GM12878 (cell line): ENCODE data around the gene SORT1. TPM values are rescaled to one million over a fixed set of nuclear protein-coding genes. Genes with fewer than 3 reads are reported as not detected.

Experiments used
- ATAC-seq: fragments of 200-7000 bp; cut with Tn5 transposase; 3 replicates; pipeline ENCODE4 v1.9.1; 2020; ENCODE audit warnings: mild to moderate bottlenecking, moderate library complexity
- BruUV-seq: library from RNA; stranded (reverse); fragments of 400-500 nt; replicated peaks from 2 replicates; lab custom pipeline; 2021; lab: Mats Ljungman, UMichigan
- CTCF ChIA-PET: fragments of 300-600 bp; sonication (Branson Sonifier 250); formaldehyde crosslinking; extraction: SDS; loops from one replicate; lab custom pipeline; 2021; ENCODE audit warnings: inconsistent platforms; lab: Yijun Ruan, JAX
- POLR2A ChIA-PET: fragments of 350-600 bp; formaldehyde crosslinking; extraction: SDS; loops from one replicate; lab custom pipeline; 2021; ENCODE audit warnings: inconsistent platforms; lab: Charles Lee
- RAD21 ChIA-PET: fragments of 300-600 bp; sonication (Branson Sonifier 250); formaldehyde crosslinking; loops from one replicate; lab custom pipeline; 2023; ENCODE audit warnings: antibody characterized with exemption; ENCODE audit not compliant: unreplicated experiment; lab: Charles Lee
- SMC1A ChIA-PET: fragments of 300-600 bp; sonication (Branson Sonifier 250); formaldehyde crosslinking; loops from one replicate; lab custom pipeline; 2023; ENCODE audit not compliant: unreplicated experiment, uncharacterized antibody; lab: Charles Lee
- DNase-seq: peaks from one replicate; pipeline ENCODE4 v3.0.0-alpha.2; 2011; ENCODE audit warnings: low read depth, low spot score
- FAIRE-seq: peaks from 3 replicates; lab custom pipeline; 2011; peaks lifted over from hg19 to GRCh38; lab: Jason Lieb, UNC
- H2AFZ ChIP-seq: 2 replicates; pipeline ENCODE4 v1.6.0; 2011; ENCODE audit warnings: low read depth, low read length, control low read depth; ENCODE audit not compliant: control insufficient read depth
- H3K27ac ChIP-seq: 2 replicates; pipeline ENCODE4 v1.5.1; 2011; ENCODE audit warnings: control low read depth; ENCODE audit not compliant: control insufficient read depth, insufficient read depth
- H3K27me3 ChIP-seq, 2 experiments: replicated peaks in 1 of 2; 2 replicates each; pipeline versions ENCODE4 v1.6.0 to v1.6.1; 2011; ENCODE audit warnings: low read length in 1 of 2; ENCODE audit not compliant: control insufficient read depth in 2 of 2, insufficient read depth in 2 of 2
- H3K36me3 ChIP-seq, 2 experiments: 2 replicates each; pipeline ENCODE4 v1.5.1; 2011; ENCODE audit warnings: low read length in 1 of 2; ENCODE audit not compliant: control insufficient read depth in 2 of 2, insufficient read depth in 2 of 2
- H3K4me1 ChIP-seq: 2 replicates; pipeline ENCODE4 v1.6.1; 2011; ENCODE audit warnings: mild to moderate bottlenecking, low read length, moderate library complexity, mixed read lengths; ENCODE audit not compliant: control insufficient read depth, insufficient read depth
- H3K4me2 ChIP-seq: 2 replicates; pipeline ENCODE4 v1.6.0; 2011; ENCODE audit warnings: control low read depth; ENCODE audit not compliant: control insufficient read depth, insufficient read depth
- H3K4me3 ChIP-seq: fragments of 200-600 bp; sonication (generic); 2 replicates; pipeline ENCODE4 v1.5.1; 2016
- H3K79me2 ChIP-seq: 2 replicates; pipeline ENCODE4 v1.6.0; 2011; ENCODE audit warnings: low read length; ENCODE audit not compliant: control insufficient read depth, insufficient read depth
- H3K9ac ChIP-seq: 2 replicates; pipeline ENCODE4 v1.8.0; 2011; ENCODE audit warnings: low read length, control low read depth, mixed read lengths; ENCODE audit not compliant: control insufficient read depth, insufficient read depth
- H3K9me3 ChIP-seq: replicated peaks from 3 replicates; pipeline ENCODE4 v1.5.1; 2011; ENCODE audit warnings: mild to moderate bottlenecking, low read length; ENCODE audit not compliant: control insufficient read depth, insufficient read depth
- H4K20me1 ChIP-seq: 2 replicates; pipeline ENCODE4 v1.6.0; 2011; ENCODE audit not compliant: control insufficient read depth, insufficient read depth
- CREM ChIP-seq: IDR thresholded peaks from 2 replicates; pipeline ENCODE4 v1.6.1; 2014; ENCODE audit warnings: antibody characterized with exemption, low read depth
- MEF2B ChIP-seq: fragments of 450-650 bp; IDR thresholded peaks from 2 replicates; pipeline ENCODE4 v1.6.1; 2018; ENCODE audit warnings: mild to moderate bottlenecking, moderate library complexity; ENCODE audit not compliant: partially characterized antibody, poor library complexity, severe bottlenecking
- MTA2 ChIP-seq: fragments of 450-650 bp; IDR thresholded peaks from 2 replicates; pipeline ENCODE4 v1.6.1; 2016; ENCODE audit warnings: low read depth, mild to moderate bottlenecking, moderate library complexity
- MTA3 ChIP-seq: IDR thresholded peaks from 2 replicates; pipeline ENCODE4 v1.6.1; 2012; ENCODE audit warnings: low read length, inconsistent platforms, borderline replicate concordance
- MYB ChIP-seq: fragments of 150-350 bp; IDR thresholded peaks from 2 replicates; pipeline ENCODE4 v1.6.1; 2014; ENCODE audit warnings: mild to moderate bottlenecking, low read depth, low read length, borderline replicate concordance
- POLR2A ChIP-seq: IDR thresholded peaks from 2 replicates; pipeline ENCODE4 v1.6.1; 2011; ENCODE audit warnings: low read depth, mild to moderate bottlenecking, low read length
- RAD21 ChIP-seq: IDR thresholded peaks from 2 replicates; pipeline ENCODE4 v1.6.1; 2011; ENCODE audit warnings: mild to moderate bottlenecking, low read depth, low read length, moderate library complexity; ENCODE audit not compliant: insufficient read depth
- RFX5 ChIP-seq: IDR thresholded peaks from 2 replicates; pipeline ENCODE4 v1.6.1; 2011; ENCODE audit warnings: low read depth, low read length, improper control_type of control experiment
- SIN3A ChIP-seq: IDR thresholded peaks from 2 replicates; pipeline ENCODE4 v1.6.1; 2012; ENCODE audit warnings: low read depth, low read length, improper control_type of control experiment
- SMAD1 ChIP-seq: fragments of 450-650 bp; IDR thresholded peaks from 2 replicates; pipeline ENCODE4 v1.6.1; 2018; ENCODE audit warnings: mild to moderate bottlenecking, low read depth; ENCODE audit not compliant: partially characterized antibody
- SREBF2 ChIP-seq: IDR thresholded peaks from 2 replicates; pipeline ENCODE4 v1.6.1; 2012; ENCODE audit warnings: mild to moderate bottlenecking, low read length
- SUZ12 ChIP-seq: fragments of 200-600 bp; sonication (generic); IDR thresholded peaks from one replicate; pipeline ENCODE4 v1.6.1; 2018; ENCODE audit warnings: antibody characterized with exemption, mild to moderate bottlenecking; ENCODE audit not compliant: unreplicated experiment
- ZNF274 ChIP-seq: IDR thresholded peaks from one replicate; pipeline ENCODE4 v1.8.0; 2011; ENCODE audit not compliant: insufficient read length, insufficient read depth
- WGBS: methylation state at CpG from one replicate; pipeline ENCODE4 v1.1.6; 2016; ENCODE audit warnings: low lambda C conversion rate; ENCODE audit not compliant: insufficient replicate concordance, insufficient coverage; ENCODE audit errors: missing lambda C conversion rate; 5-methylcytosine and 5-hydroxymethylcytosine counted together
- in situ Hi-C: fragments of 300-500 bp; cut with MboI; formaldehyde crosslinking; loops from 9 replicates; pipeline ENCODE4 v1.14.3; 2018; ENCODE audit warnings: mixed read lengths
- intact Hi-C: fragments of 100-400 bp; cut with micrococcal nuclease; formaldehyde crosslinking; loops from one replicate; pipeline ENCODE4 v1.14.2; 2022; ENCODE audit not compliant: unreplicated experiment
- polyA plus RNA-seq, 11 experiments: library from polyadenylated mRNA; depleted of rRNA in 4 of 11; unstranded in 6 of 11; stranded (reverse) in 5 of 11; fragments of >200 nt; fragmentation: Nextera tagmentation in 4 of 11; fragmentation: Illumina TruSeq in 1 of 11; extraction: Ambion mirVana in 4 of 11; extraction: Trizol in 1 of 11; gene quantifications; 1 replicate in 1 of 11; 2 replicates in 10 of 11; pipeline versions ENCODE4 v1.2.1 to v1.2.3, GENCODE V29; 2011 to 2016; ENCODE audit warnings: inconsistent platforms in 2 of 11, missing spikeins in 2 of 11, low read depth in 1 of 11
- total RNA-seq, 4 experiments: library from RNA; depleted of rRNA in 3 of 4; stranded (reverse); fragments of >200 nt in 3 of 4; fragmentation: Illumina TruSeq in 1 of 4; extraction: Trizol in 1 of 4; gene quantifications; 2 replicates each; pipeline versions ENCODE4 v1.2.1 to v1.2.3, GENCODE V29; 2013 to 2021
- TF ChIP-seq, protein P1 (sequence below): IDR thresholded peaks from 2 replicates; pipeline ENCODE4 v1.6.1; 2012; ENCODE audit warnings: mild to moderate bottlenecking, low read depth, low read length
- TF ChIP-seq, protein P2 (sequence below): fragments of 150-350 bp; IDR thresholded peaks from 2 replicates; pipeline ENCODE4 v1.6.1; 2014; ENCODE audit warnings: mild to moderate bottlenecking, low read depth, low read length
- TF ChIP-seq, protein P3 (sequence below): fragments of 450-650 bp; conservative IDR thresholded peaks from 2 replicates; pipeline ENCODE4 v1.6.1; 2017; ENCODE audit warnings: mild to moderate bottlenecking, moderate library complexity
- TF ChIP-seq, protein P4 (sequence below): fragments of 450-650 bp; IDR thresholded peaks from 2 replicates; pipeline ENCODE4 v1.6.1; 2016; ENCODE audit warnings: mild to moderate bottlenecking

SORT1 gene
- total and polyA plus RNA-seq, 10 of the 15 experiments (the other 5 are each of a cell fraction or from before 2014, with no cell fraction given): 0.06 to 1.9 (median 0.33) TPM; not detected in 1

DNA sequence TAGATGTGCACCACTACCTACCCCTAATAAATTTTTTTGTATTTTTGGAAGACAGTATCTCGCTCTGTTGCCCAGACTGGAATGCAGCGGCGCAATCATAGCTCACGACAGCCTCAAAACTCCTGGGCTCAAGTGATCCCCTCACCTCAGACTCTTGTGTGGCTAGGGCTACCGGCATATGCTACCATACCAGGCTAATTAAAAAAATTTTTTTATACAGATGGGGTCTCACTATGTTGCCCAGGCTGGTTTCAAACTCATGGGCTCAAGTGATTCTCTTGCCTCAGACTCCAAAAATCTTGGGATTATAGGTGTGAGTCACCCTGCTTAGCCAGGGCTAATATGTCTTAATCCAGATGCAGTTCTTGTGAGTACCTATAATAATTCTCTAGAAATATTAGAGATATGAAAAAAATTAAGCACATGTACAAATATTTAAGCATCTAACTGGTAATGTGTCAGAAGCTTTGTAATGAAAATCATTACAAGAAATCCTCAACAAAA, 9.5 kb downstream of the SORT1 start:
- ChIA-PET CTCF (interaction anchor here (1.6 to 4.4 kb wide), 2 partner anchors 12 to 149 kb away, joined by 4 to 33 read pairs; no protein-coding TSS in a partner anchor), SMC1A (interaction anchor here (2.2 kb wide), 1 partner anchor 10 kb away, joined by 14 read pairs; the partner anchor contains the start of gene SORT1), RAD21 (interaction anchor here (1.4 kb wide), 1 partner anchor 10 kb away, joined by 5 read pairs; the partner anchor contains the start of gene SORT1), POLR2A (no interaction called here)
- H3K27me3 ChIP-seq: no peaks in the 10 kb centered on the region
- no peak overlapping the region for H3K4me2 ChIP-seq
- no peaks in the 10 kb centered on the region for H3K9me3 ChIP-seq
- H3K4me3 ChIP-seq: no peak overlapping the region
- no peak overlapping the region for H2AFZ ChIP-seq
- in situ Hi-C loops (no loop called here), intact Hi-C loops (no loop called here)
- H3K4me1 ChIP-seq: peaks cover 27% of the 10 kb centered on the region
- no peak for FAIRE-seq
- no peaks in the 10 kb centered on the region for H4K20me1 ChIP-seq
- H3K27ac ChIP-seq: no peak overlapping the region
- no peaks in the 10 kb centered on the region for H3K36me3 ChIP-seq
- DNase-seq: no peak
- H3K9ac ChIP-seq: no peak overlapping the region
- 81% methylated on average over 5 of the region's 5 CpGs for WGBS
- ATAC-seq: no peak
- BruUV-seq: no TSS peak
- no peaks in the 10 kb centered on the region for H3K79me2 ChIP-seq
- TF ChIP-seq RAD21 (no peak), SIN3A (no peak), MEF2B (no peak), SMAD1 (no peak), MYB (no peak), ZNF274 (no peak), POLR2A (no peak), RFX5 (no peak), SUZ12 (no peak), MTA3 (no peak), SREBF2 (no peak), CREM (no peak), MTA2 (no peak)
- TF ChIP-seq, protein P1, sequence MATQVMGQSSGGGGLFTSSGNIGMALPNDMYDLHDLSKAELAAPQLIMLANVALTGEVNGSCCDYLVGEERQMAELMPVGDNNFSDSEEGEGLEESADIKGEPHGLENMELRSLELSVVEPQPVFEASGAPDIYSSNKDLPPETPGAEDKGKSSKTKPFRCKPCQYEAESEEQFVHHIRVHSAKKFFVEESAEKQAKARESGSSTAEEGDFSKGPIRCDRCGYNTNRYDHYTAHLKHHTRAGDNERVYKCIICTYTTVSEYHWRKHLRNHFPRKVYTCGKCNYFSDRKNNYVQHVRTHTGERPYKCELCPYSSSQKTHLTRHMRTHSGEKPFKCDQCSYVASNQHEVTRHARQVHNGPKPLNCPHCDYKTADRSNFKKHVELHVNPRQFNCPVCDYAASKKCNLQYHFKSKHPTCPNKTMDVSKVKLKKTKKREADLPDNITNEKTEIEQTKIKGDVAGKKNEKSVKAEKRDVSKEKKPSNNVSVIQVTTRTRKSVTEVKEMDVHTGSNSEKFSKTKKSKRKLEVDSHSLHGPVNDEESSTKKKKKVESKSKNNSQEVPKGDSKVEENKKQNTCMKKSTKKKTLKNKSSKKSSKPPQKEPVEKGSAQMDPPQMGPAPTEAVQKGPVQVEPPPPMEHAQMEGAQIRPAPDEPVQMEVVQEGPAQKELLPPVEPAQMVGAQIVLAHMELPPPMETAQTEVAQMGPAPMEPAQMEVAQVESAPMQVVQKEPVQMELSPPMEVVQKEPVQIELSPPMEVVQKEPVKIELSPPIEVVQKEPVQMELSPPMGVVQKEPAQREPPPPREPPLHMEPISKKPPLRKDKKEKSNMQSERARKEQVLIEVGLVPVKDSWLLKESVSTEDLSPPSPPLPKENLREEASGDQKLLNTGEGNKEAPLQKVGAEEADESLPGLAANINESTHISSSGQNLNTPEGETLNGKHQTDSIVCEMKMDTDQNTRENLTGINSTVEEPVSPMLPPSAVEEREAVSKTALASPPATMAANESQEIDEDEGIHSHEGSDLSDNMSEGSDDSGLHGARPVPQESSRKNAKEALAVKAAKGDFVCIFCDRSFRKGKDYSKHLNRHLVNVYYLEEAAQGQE: no peak
- TF ChIP-seq, protein P2, sequence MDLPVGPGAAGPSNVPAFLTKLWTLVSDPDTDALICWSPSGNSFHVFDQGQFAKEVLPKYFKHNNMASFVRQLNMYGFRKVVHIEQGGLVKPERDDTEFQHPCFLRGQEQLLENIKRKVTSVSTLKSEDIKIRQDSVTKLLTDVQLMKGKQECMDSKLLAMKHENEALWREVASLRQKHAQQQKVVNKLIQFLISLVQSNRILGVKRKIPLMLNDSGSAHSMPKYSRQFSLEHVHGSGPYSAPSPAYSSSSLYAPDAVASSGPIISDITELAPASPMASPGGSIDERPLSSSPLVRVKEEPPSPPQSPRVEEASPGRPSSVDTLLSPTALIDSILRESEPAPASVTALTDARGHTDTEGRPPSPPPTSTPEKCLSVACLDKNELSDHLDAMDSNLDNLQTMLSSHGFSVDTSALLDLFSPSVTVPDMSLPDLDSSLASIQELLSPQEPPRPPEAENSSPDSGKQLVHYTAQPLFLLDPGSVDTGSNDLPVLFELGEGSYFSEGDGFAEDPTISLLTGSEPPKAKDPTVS: no peak
- TF ChIP-seq, protein P3, sequence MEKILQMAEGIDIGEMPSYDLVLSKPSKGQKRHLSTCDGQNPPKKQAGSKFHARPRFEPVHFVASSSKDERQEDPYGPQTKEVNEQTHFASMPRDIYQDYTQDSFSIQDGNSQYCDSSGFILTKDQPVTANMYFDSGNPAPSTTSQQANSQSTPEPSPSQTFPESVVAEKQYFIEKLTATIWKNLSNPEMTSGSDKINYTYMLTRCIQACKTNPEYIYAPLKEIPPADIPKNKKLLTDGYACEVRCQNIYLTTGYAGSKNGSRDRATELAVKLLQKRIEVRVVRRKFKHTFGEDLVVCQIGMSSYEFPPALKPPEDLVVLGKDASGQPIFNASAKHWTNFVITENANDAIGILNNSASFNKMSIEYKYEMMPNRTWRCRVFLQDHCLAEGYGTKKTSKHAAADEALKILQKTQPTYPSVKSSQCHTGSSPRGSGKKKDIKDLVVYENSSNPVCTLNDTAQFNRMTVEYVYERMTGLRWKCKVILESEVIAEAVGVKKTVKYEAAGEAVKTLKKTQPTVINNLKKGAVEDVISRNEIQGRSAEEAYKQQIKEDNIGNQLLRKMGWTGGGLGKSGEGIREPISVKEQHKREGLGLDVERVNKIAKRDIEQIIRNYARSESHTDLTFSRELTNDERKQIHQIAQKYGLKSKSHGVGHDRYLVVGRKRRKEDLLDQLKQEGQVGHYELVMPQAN: no peak
- TF ChIP-seq, protein P4, sequence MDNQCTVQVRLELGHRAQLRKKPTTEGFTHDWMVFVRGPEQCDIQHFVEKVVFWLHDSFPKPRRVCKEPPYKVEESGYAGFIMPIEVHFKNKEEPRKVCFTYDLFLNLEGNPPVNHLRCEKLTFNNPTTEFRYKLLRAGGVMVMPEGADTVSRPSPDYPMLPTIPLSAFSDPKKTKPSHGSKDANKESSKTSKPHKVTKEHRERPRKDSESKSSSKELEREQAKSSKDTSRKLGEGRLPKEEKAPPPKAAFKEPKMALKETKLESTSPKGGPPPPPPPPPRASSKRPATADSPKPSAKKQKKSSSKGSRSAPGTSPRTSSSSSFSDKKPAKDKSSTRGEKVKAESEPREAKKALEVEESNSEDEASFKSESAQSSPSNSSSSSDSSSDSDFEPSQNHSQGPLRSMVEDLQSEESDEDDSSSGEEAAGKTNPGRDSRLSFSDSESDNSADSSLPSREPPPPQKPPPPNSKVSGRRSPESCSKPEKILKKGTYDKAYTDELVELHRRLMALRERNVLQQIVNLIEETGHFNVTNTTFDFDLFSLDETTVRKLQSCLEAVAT: no peak
